ENCODE measurements around the gene NEMP2.
A peak's percentile ranks its signal among the peaks of the same experiment; 100 is the strongest.

Gene NEMP2

DNA sequence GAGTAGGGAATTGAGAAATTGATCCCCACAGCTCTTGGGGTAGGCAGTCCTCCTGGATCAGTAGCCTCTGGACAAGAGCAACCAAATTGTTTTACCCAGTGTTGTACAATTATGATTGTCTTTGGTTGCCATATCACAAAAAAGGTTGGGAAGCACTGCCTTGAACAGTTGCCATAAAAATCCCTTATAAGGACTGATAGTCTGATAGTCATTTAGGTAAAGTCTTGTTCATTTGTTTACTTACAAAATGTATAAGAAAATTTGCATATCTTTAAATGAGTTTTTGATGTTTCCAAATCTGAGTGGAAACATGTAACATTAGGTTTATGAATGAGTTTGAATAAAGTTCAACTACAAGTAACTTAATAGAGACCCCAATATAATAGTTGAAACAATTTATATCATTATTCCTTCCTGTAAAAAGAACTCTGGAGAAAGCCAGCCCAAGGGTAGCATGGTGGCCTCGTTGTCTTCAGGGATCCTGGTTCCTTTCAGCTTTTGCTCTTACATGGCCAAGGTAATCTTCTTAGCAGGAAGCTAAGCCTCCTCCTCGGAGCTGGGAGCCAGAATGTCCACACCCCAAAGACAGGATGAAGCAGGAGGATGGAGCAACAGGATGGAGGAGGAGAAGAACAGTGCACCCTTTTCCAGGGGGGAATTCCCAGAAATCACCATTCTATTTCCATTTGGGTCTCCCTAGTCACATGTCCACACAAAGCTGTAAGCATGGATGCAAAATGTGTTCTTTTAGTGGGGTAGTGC, 35.7 kb upstream of the NEMP2 start:
- Mint-ChIP-seq H3K4me3 (no peak overlapping the region), H3K4me1 (peaks cover 15% of the 10 kb centered on the region), H3K27ac (peak overlapping the region in 1 of 2 donors; percentile 49), H3K27me3 (no peaks in the 10 kb centered on the region), H3K9me3 (peaks cover 20 to 24% of the 10 kb centered on the region in 2 donors)
- DNase-seq = no peak
- ATAC-seq = no peak

DNA sequence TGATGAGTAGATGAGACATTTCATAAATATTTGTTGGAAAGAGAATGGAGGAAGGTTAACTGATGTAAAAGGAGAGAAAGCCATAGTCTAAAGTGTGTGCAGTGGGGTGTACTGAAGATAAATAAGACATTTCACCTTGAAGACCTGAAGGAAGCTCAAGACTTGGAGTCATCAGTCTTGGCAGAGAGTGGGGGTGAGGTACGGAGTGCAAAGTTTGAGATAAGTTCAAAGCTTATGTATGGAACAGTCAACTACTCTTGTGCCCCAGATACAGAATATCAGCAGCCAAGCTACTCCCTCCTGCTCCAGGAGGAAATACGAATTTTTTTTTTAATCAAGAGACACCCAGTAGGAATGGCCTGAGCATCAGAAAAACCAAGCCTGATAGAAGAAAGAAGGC, 30.3 kb upstream of the NEMP2 start:
- H3K9me3 Mint-ChIP-seq = peaks cover 24 to 26% of the 10 kb centered on the region in 2 donors
- no peaks in the 10 kb centered on the region for H3K27me3 Mint-ChIP-seq
- H3K4me1 Mint-ChIP-seq = peaks cover 18% of the 10 kb centered on the region
- H3K27ac Mint-ChIP-seq = no peak overlapping the region
- ATAC-seq = no peak
- no peak for DNase-seq
- H3K4me3 Mint-ChIP-seq = no peak overlapping the region

- Mint-ChIP-seq H3K27ac (no peak overlapping the region), H3K27me3 (no peaks in the 10 kb centered on the region), H3K4me3 (no peak overlapping the region), H3K4me1 (peaks cover 18% of the 10 kb centered on the region), H3K9me3 (peaks cover 24 to 26% of the 10 kb centered on the region in 2 donors)
- ATAC-seq = no peak
- DNase-seq = no peak
Measured at GRCh38 chr2:190563646-190564045, 29.1 kb upstream of the NEMP2 start.

- peaks cover 22 to 24% of the 10 kb centered on the region in 2 donors for H3K9me3 Mint-ChIP-seq
- peak overlapping the region; percentile 14 to 15 for H3K27ac Mint-ChIP-seq
- H3K4me1 Mint-ChIP-seq = peaks cover 18% of the 10 kb centered on the region
- H3K27me3 Mint-ChIP-seq = no peaks in the 10 kb centered on the region
- DNase-seq (peak; percentile 13 to 24), ATAC-seq (peak; percentile 56)
- H3K4me3 Mint-ChIP-seq = peak overlapping the region; percentile 1 to 56
Measured at GRCh38 chr2:190563109-190563508, 28.6 kb upstream of the NEMP2 start.

- ATAC-seq (no peak), DNase-seq (no peak)
- no peak overlapping the region for H3K4me3 Mint-ChIP-seq
- no peaks in the 10 kb centered on the region for H3K27me3 Mint-ChIP-seq
- H3K27ac Mint-ChIP-seq = no peak overlapping the region
- H3K9me3 Mint-ChIP-seq = peaks cover 12 to 17% of the 10 kb centered on the region in 2 donors
- peaks cover 18% of the 10 kb centered on the region for H3K4me1 Mint-ChIP-seq
Measured at GRCh38 chr2:190562121-190562520, 27.6 kb upstream of the NEMP2 start.

GRCh38 chr2:190561094-190561493, 26.6 kb upstream of the NEMP2 start:
- ATAC-seq = no peak
- peaks cover 2 to 11% of the 10 kb centered on the region in 2 donors for H3K9me3 Mint-ChIP-seq
- no peak overlapping the region for H3K27ac Mint-ChIP-seq
- no peak for DNase-seq
- H3K4me1 Mint-ChIP-seq = peaks cover 14% of the 10 kb centered on the region
- no peaks in the 10 kb centered on the region for H3K27me3 Mint-ChIP-seq
- H3K4me3 Mint-ChIP-seq = no peak overlapping the region

- H3K27me3 Mint-ChIP-seq = no peaks in the 10 kb centered on the region
- no peak overlapping the region for H3K4me3 Mint-ChIP-seq
- no peak overlapping the region for H3K27ac Mint-ChIP-seq
- peaks cover 0 to 6% of the 10 kb centered on the region in 2 donors for H3K9me3 Mint-ChIP-seq
- ATAC-seq = no peak
- no peak for DNase-seq
- H3K4me1 Mint-ChIP-seq = peaks cover 10% of the 10 kb centered on the region
Measured at GRCh38 chr2:190554357-190555006, 20.0 kb upstream of the NEMP2 start.

DNA sequence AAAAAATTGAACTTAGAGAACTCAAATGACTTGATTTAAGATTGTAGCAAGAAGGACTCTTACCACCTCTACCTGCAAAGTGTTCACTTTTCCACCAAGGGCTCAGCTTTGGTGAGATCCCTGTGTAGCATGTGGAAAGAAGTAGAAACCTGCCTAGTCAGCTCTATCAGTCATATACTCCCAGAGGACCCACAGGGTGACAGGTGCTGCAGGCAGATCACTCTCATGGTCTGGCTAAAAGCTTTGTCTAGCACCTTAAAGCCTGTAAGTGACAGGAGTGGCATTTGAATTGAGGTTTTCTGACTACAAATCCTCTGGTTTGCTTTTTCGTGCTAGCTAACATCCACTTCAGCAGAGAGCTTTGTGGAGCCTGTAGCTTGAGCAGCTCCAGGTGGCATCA, 18.7 kb upstream of the NEMP2 start:
- Mint-ChIP-seq H3K4me3 (no peak overlapping the region), H3K27ac (no peak overlapping the region), H3K4me1 (peaks cover 16% of the 10 kb centered on the region), H3K9me3 (peaks cover 0 to 6% of the 10 kb centered on the region in 2 donors), H3K27me3 (no peaks in the 10 kb centered on the region)
- ATAC-seq = no peak
- DNase-seq = no peak

- peaks cover 0 to 6% of the 10 kb centered on the region in 2 donors for H3K9me3 Mint-ChIP-seq
- no peaks in the 10 kb centered on the region for H3K27me3 Mint-ChIP-seq
- peaks cover 16% of the 10 kb centered on the region for H3K4me1 Mint-ChIP-seq
- ATAC-seq (peak; percentile 65), DNase-seq (no peak)
- no peak overlapping the region for H3K4me3 Mint-ChIP-seq
- peak overlapping the region in 1 of 2 donors; percentile 48 for H3K27ac Mint-ChIP-seq
Measured at GRCh38 chr2:190551928-190552327, 17.4 kb upstream of the NEMP2 start.

DNA sequence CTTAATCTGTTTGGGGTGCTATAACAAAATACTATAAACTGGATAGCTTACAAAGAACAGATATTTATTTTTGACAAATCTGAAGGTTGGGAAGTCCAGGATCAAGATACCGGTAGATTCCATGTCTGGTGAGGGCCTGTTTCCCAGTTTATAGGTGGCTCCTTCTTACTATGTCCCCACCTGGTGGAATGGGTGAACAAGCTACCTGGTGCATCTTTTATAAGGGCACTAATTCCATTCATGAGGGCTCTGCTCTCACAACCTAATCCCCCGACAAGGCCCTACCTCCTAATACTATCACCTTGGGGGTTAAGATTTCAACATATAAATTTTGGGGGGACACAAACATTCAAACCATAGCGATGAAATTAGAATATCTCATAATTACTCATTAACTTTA, 15.6 kb upstream of the NEMP2 start:
- H3K4me3 Mint-ChIP-seq = no peak overlapping the region
- peaks cover 23% of the 10 kb centered on the region for H3K4me1 Mint-ChIP-seq
- no peak for DNase-seq
- H3K27ac Mint-ChIP-seq = no peak overlapping the region
- peaks cover 0 to under 1% of the 10 kb centered on the region in 2 donors for H3K9me3 Mint-ChIP-seq
- no peaks in the 10 kb centered on the region for H3K27me3 Mint-ChIP-seq
- ATAC-seq = no peak

DNA sequence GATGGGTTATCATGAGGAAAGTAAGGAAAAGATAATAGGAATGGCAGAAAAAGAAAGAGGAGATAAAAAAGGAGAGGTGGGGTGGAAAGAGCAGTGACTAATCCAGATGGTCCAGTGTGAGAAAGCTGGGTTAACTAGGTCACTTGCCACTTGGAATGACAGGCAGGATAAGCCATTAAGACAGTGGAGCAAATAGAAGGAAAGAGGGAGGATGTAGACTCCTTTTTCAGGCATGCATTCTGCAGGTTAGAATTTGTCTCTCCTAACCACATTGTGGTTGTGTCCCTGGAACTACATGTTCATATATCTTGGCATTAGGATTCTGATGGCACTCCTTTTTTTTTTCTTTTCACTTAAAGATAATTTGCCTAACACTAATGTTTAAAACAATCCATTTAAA, 13.4 kb upstream of the NEMP2 start:
- Mint-ChIP-seq H3K9me3 (peaks cover 2% of the 10 kb centered on the region in 2 donors), H3K27me3 (no peaks in the 10 kb centered on the region), H3K4me3 (no peak overlapping the region), H3K4me1 (peaks cover 26% of the 10 kb centered on the region), H3K27ac (no peak overlapping the region)
- no peak for ATAC-seq
- DNase-seq = no peak

DNA sequence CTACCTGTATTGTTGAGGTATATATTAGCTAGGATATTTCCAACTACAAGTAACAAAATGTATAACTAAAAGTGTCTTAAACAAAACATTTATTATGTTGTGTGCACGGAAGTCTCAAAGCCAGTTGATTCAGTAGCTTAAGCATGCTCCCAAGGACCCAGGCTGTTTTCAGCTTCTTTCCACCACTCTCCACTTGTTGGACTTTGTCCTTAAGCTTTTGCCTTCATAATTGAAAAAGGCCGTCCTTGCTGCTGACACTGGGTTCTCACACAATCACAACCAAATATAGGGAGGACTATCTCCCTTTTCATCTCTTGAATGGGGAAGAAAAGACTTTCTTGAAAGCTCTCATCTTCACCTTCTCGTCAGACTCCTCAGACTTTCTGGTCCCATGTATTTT, 12.2 kb upstream of the NEMP2 start:
- H3K9me3 Mint-ChIP-seq = peaks cover 12 to 13% of the 10 kb centered on the region in 2 donors
- no peak overlapping the region for H3K27ac Mint-ChIP-seq
- ATAC-seq (no peak), DNase-seq (no peak)
- no peak overlapping the region for H3K4me3 Mint-ChIP-seq
- H3K4me1 Mint-ChIP-seq = peaks cover 19% of the 10 kb centered on the region
- H3K27me3 Mint-ChIP-seq = no peaks in the 10 kb centered on the region

DNA sequence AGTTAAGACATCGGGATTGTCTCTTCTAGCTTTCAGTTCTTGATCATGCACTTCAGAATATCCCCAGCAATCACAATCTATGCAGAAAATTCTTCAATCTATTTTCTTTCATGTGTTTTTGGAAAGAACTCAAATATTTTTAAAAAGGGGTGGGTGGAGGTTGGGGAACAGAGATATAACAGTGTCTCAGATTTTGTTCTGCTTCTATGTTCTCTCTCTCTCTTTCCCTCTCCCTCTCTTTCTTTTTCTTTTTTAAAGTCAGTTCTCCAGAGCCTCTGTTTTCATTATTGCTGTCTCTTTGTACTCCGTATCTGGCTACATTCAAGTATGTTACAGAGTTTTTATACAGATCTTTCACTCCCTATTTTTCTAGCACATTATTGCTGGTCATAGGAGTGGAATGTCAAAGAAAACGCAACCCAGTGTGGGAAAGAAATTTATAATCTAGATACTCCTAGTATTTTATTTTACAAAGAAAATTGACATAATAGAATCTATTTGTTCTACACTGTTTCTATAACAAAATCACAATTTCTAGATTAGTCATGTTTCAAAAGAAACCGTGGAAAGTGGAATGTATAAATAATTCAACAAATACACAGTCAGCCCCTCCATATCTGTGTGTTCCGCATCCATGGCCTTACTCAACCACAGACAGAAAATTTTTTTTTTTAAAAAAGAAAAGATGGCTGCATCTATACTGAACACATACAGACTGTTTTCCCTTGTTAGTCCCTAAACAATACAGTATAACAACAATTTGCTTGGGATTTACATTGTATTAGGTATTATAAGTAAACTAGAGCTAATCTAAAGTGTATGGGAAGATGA, 11.2 kb upstream of the NEMP2 start:
- DNase-seq (no peak), ATAC-seq (no peak)
- Mint-ChIP-seq H3K4me3 (no peak overlapping the region), H3K4me1 (peaks cover 16% of the 10 kb centered on the region), H3K9me3 (peaks cover 19 to 23% of the 10 kb centered on the region in 2 donors), H3K27me3 (no peaks in the 10 kb centered on the region), H3K27ac (no peak overlapping the region)

- H3K9me3 Mint-ChIP-seq = peaks cover 25 to 30% of the 10 kb centered on the region in 2 donors
- no peak for ATAC-seq
- DNase-seq = no peak
- H3K4me1 Mint-ChIP-seq = peaks cover 16% of the 10 kb centered on the region
- no peak overlapping the region for H3K4me3 Mint-ChIP-seq
- no peaks in the 10 kb centered on the region for H3K27me3 Mint-ChIP-seq
- H3K27ac Mint-ChIP-seq = no peak overlapping the region
Measured at GRCh38 chr2:190545093-190545492, 10.6 kb upstream of the NEMP2 start.

GRCh38 chr2:190540048-190540447, 5.5 kb upstream of the NEMP2 start:
- peaks cover 47 to 68% of the 10 kb centered on the region in 2 donors for H3K9me3 Mint-ChIP-seq
- no peak for ATAC-seq
- no peak overlapping the region for H3K27ac Mint-ChIP-seq
- H3K4me1 Mint-ChIP-seq = peaks cover 14% of the 10 kb centered on the region
- H3K4me3 Mint-ChIP-seq = no peak overlapping the region
- no peak for DNase-seq
- H3K27me3 Mint-ChIP-seq = no peaks in the 10 kb centered on the region

DNA sequence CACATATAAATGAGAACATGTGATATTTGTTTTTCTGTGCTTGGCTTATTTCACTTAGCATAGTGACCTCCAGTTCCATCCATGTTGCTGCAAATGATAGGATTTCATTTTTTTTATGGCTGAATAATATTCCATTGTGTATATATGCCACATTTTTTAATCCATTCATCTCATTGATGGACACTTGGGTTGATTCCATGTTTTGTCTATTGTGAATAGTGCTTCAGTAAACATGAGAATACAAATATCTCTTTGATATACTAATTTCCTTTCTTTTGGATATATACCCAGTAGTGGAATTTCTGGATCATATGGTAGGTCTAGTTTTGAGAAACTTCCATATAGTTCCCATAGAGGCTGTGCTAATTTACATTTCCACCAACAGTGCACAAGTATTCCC, 3.7 kb upstream of the NEMP2 start:
- H3K4me3 Mint-ChIP-seq = no peak overlapping the region
- peaks cover 20% of the 10 kb centered on the region for H3K4me1 Mint-ChIP-seq
- no peak overlapping the region for H3K27ac Mint-ChIP-seq
- no peak for ATAC-seq
- DNase-seq = no peak
- H3K9me3 Mint-ChIP-seq = peaks cover 47 to 68% of the 10 kb centered on the region in 2 donors
- H3K27me3 Mint-ChIP-seq = no peaks in the 10 kb centered on the region

Data from stimulated activated naive CD8-positive, alpha-beta T cell treated with anti-CD3 and anti-CD28 coated beads, Interleukin-15, amount 100 ng/mL, for 72 hours (primary cell).